Esophagus muscularis mucosa (tissue), 4 donors: Measurements from ENCODE around the gene PRLH. TPM values are rescaled to one million over a fixed set of nuclear protein-coding genes. Genes with fewer than 3 reads are reported as not detected.

Source experiments
- DNase-seq: peaks from one replicate; pipeline ENCODE4 v3.0.0-alpha.2; 2017; ENCODE audit errors: extremely low spot score
- H3K27ac ChIP-seq, 4 donors: fragments of 200-600 bp; sonication (generic); replicated peaks in 1 of 4; 1 replicate in 3 of 4; 2 replicates in 1 of 4; pipeline ENCODE4 v1.5.1; 2016 to 2019; ENCODE audit warnings: mild to moderate bottlenecking in 1 of 4
- H3K27me3 ChIP-seq, 4 donors: fragments of 200-600 bp; sonication (generic); one replicate each; pipeline versions ENCODE4 v1.5.1 to v1.6.0; 2016 to 2019
- H3K36me3 ChIP-seq, 4 donors: fragments of 200-600 bp; sonication (generic); one replicate each; pipeline ENCODE4 v1.5.1; 2016 to 2019
- H3K4me1 ChIP-seq, 4 donors: fragments of 200-600 bp; sonication (generic); one replicate each; pipeline ENCODE4 v1.5.1; 2016 to 2019
- H3K4me3 ChIP-seq, 4 donors: fragments of 200-600 bp; sonication (generic); 1 replicate in 2 of 4; 2 replicates in 2 of 4; pipeline ENCODE4 v1.5.1; 2016 to 2019; ENCODE audit warnings: mild to moderate bottlenecking in 4 of 4, moderate library complexity in 1 of 4
- H3K9me3 ChIP-seq, 4 donors: fragments of 200-600 bp; sonication (generic); 1 replicate in 3 of 4; 2 replicates in 1 of 4; pipeline ENCODE4 v1.5.1; 2016 to 2019
- EP300 ChIP-seq: sonication (generic); formaldehyde crosslinking; IDR thresholded peaks from one replicate; pipeline ENCODE4 v1.6.1; 2017; ENCODE audit warnings: antibody characterized with exemption
- POLR2A ChIP-seq: fragments of 450-650 bp; IDR thresholded peaks from one replicate; pipeline ENCODE4 v1.6.1; 2017; ENCODE audit warnings: antibody characterized with exemption, moderate library complexity, mild to moderate bottlenecking, low read depth
- POLR2AphosphoS5 ChIP-seq, 2 donors: sonication (generic); formaldehyde crosslinking; IDR thresholded peaks; one replicate each; pipeline ENCODE4 v1.6.1; 2017; ENCODE audit warnings: antibody characterized with exemption in 2 of 2
- WGBS: methylation state at CpG from one replicate; pipeline ENCODE4 v1.1.5; 2018; 5-methylcytosine and 5-hydroxymethylcytosine counted together
- intact Hi-C: fragments of 100-400 bp; cut with DNase I; formaldehyde crosslinking; loops from one replicate; pipeline ENCODE4 v1.15.1; 2023
- total RNA-seq, 4 donors: library from RNA; depleted of rRNA; stranded (reverse); fragments of >200 nt; gene quantifications; one replicate each; pipeline versions ENCODE4 v1.1.0 to v1.2.1, GENCODE V29; 2016
- TF ChIP-seq, protein P1 (sequence below), 3 experiments: fragments of 200-600 bp in 2 of 3; fragments of 450-650 bp in 1 of 3; sonication (generic) in 2 of 3; IDR thresholded peaks; one replicate each; pipeline ENCODE4 v1.5.1; 2017 to 2019; ENCODE audit warnings: antibody characterized with exemption in 3 of 3, mild to moderate bottlenecking in 2 of 3, moderate library complexity in 1 of 3

Gene PRLH
- not detected for total RNA-seq

GRCh38 chr2:237566401-237567235 is at the start of gene PRLH:
Gene PRLH (plus strand): TSS chr2:237566574. CDS start chr2:237566574, 0 bp downstream.
- H3K27ac ChIP-seq, result no peak within 1 kb of the TSS
- no peak for DNase-seq
- intact Hi-C loops, result no loop called here

GRCh38 chr2:237517163-237517562 is 49.2 kb upstream of the PRLH start:
- DNase-seq, result no peak
- H3K27ac ChIP-seq, result no peak overlapping the region
- H3K27me3 ChIP-seq, result no peaks in the 10 kb centered on the region
- TF ChIP-seq POLR2AphosphoS5 (IDR thresholded peaks at IDR 0.05), result no peak
- no peak for TF ChIP-seq EP300
- TF ChIP-seq, protein P1, sequence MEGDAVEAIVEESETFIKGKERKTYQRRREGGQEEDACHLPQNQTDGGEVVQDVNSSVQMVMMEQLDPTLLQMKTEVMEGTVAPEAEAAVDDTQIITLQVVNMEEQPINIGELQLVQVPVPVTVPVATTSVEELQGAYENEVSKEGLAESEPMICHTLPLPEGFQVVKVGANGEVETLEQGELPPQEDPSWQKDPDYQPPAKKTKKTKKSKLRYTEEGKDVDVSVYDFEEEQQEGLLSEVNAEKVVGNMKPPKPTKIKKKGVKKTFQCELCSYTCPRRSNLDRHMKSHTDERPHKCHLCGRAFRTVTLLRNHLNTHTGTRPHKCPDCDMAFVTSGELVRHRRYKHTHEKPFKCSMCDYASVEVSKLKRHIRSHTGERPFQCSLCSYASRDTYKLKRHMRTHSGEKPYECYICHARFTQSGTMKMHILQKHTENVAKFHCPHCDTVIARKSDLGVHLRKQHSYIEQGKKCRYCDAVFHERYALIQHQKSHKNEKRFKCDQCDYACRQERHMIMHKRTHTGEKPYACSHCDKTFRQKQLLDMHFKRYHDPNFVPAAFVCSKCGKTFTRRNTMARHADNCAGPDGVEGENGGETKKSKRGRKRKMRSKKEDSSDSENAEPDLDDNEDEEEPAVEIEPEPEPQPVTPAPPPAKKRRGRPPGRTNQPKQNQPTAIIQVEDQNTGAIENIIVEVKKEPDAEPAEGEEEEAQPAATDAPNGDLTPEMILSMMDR (IDR thresholded peaks at IDR 0.05), result no peak
- no peak for TF ChIP-seq POLR2A
- intact Hi-C loops, result loop anchor here (10.0 kb wide), 2 partner anchors 118 to 228 kb away; no protein-coding TSS in a partner anchor
- H3K9me3 ChIP-seq, result no peaks in the 10 kb centered on the region
- no peak overlapping the region for H3K4me3 ChIP-seq
- peaks cover 28 to 30% (median 30%) of the 10 kb centered on the region in 4 donors for H3K4me1 ChIP-seq
- WGBS, result 93% methylated on average over 4 of the region's 4 CpGs
- no peaks in the 10 kb centered on the region for H3K36me3 ChIP-seq

More at GRCh38 chr2:237566401-237567235, at the start of gene PRLH:
- Histone ChIP-seq H3K4me1 (peaks cover 0 to 3% (median 2%) of the 10 kb centered on the region in 4 donors), H3K36me3 (no peaks in the 10 kb centered on the region), H3K9me3 (no peaks in the 10 kb centered on the region), H3K4me3 (no peak within 1 kb of the TSS), H3K27me3 (peaks cover 0 to 22% (median 0%) of the 10 kb centered on the region in 4 donors)
- 88% methylated on average over 23 of the region's 32 CpGs for WGBS
- no peak for TF ChIP-seq POLR2AphosphoS5 (IDR thresholded peaks at IDR 0.05)
- TF ChIP-seq, protein P1 (IDR thresholded peaks at IDR 0.05), result no peak
- TF ChIP-seq POLR2A, result no peak
- TF ChIP-seq EP300, result no peak

DNA sequence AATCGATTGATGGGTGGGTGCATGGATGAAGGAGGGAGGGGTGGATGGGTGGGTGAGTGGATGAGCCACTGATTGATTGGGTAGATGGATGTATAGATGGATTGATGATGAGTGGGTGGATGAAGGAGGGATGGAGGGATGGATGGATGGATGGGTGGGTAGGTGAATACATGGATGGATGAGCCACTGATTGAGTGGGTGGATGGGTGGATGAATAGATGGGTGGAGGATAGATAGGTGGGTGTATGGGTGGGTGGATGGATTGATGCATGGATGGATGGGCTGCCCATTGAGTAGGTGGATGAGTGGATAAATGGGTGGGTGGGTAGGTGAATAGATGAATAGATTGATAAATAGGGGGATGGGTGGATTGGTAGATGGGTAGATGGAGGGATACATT is 48.4 kb upstream of the PRLH start:
- 84% methylated on average over 1 of the region's 1 CpG for WGBS
- TF ChIP-seq EP300 (no peak), POLR2A (no peak), POLR2AphosphoS5 (IDR thresholded peaks at IDR 0.05) (no peak)
- TF ChIP-seq, protein P1 (IDR thresholded peaks at IDR 0.05), result no peak
- intact Hi-C loops, result loop anchor here (10.0 kb wide), 2 partner anchors 117 to 227 kb away; no protein-coding TSS in a partner anchor

GRCh38 chr2:237519506-237520245 is 46.7 kb upstream of the PRLH start:
- intact Hi-C loops, result loop anchor here (10.0 kb wide), 2 partner anchors 115 to 225 kb away; no protein-coding TSS in a partner anchor
- TF ChIP-seq, protein P1 (IDR thresholded peaks at IDR 0.05), result no peak
- TF ChIP-seq POLR2A (no peak), POLR2AphosphoS5 (IDR thresholded peaks at IDR 0.05) (no peak), EP300 (no peak)

More for the DNA sequence above, 48.4 kb upstream of the PRLH start:
- no peak for DNase-seq
- Histone ChIP-seq H3K4me1 (peaks cover 21 to 23% (median 22%) of the 10 kb centered on the region in 4 donors), H3K27me3 (no peaks in the 10 kb centered on the region), H3K9me3 (no peaks in the 10 kb centered on the region), H3K4me3 (no peak overlapping the region), H3K27ac (no peak overlapping the region), H3K36me3 (no peaks in the 10 kb centered on the region)

More at GRCh38 chr2:237519506-237520245, 46.7 kb upstream of the PRLH start:
- H3K36me3 ChIP-seq, result no peaks in the 10 kb centered on the region
- no peaks in the 10 kb centered on the region for H3K9me3 ChIP-seq
- DNase-seq, result no peak
- peaks cover 4 to 8% (median 5%) of the 10 kb centered on the region in 4 donors for H3K4me1 ChIP-seq
- H3K4me3 ChIP-seq, result no peak overlapping the region
- no peak overlapping the region for H3K27ac ChIP-seq
- 85% methylated on average over 14 of the region's 14 CpGs for WGBS
- no peaks in the 10 kb centered on the region for H3K27me3 ChIP-seq
